ENCODE results near the gene DPCD.
A peak's percentile ranks its signal among the peaks of the same experiment; 100 is the strongest.

Gene DPCD

DNA sequence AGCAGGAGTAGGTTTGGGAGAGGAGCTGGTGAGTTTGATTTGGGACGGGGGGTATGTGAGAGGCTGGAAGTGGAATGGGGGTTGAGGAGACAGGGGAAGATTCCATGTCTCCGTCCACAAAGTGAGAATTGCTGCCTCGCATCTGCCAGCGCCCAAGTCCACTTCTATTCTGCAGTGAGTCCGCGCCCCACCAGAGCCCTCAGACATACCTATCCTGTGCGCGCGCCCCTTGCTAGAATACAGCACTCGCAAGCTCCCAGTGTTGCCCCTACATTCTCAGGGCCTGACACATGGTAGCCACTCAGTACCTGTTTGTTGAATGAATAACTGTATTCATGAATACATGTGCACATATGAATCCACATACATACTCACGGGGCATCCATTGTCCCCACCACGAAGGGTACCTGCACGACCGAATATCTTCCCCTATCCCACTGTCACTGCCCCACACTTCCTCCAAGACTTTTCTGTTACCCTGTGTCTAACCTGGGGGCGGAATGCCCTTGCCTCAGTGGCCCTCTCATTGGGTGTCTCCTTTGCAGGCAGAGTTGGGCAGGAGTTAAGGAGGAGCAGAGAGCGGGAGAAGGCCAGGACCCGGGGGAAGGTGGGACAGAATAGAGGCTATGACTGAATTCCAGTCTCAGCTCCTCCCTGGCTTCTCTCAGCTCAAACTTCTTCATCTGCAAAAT lies 19.9 kb upstream of the DPCD start:
- Histone ChIP-seq H3K9ac (ENCODE audit: insufficient read length, low read depth) (no peak overlapping the region), H3K36me3 (ENCODE audit: insufficient read depth, insufficient read length, low read length) (no peaks in the 10 kb centered on the region), H3K4me1 (ENCODE audit: insufficient read depth, insufficient read length) (no peaks in the 10 kb centered on the region), H3K4me3 (ENCODE audit: insufficient read length, low read depth) (no peak overlapping the region), H3K9me3 (ENCODE audit: insufficient read depth, low read length) (no peaks in the 10 kb centered on the region), H3K27me3 (ENCODE audit: insufficient read depth, insufficient read length) (peaks cover 44% of the 10 kb centered on the region)
- DNase-seq (ENCODE audit: low read depth, low spot score), result no peak
- TF ChIP-seq SUZ12 (IDR thresholded peaks at IDR 0.05; ENCODE audit: extremely low read depth, insufficient read depth, insufficient read length), result no peak
- no peak for TF ChIP-seq YY1 (IDR thresholded peaks at IDR 0.05; ENCODE audit: insufficient read depth, insufficient read length)
- no peak for TF ChIP-seq ZNF274 (IDR thresholded peaks at IDR 0.05; ENCODE audit: low read depth, low read length)

DNA sequence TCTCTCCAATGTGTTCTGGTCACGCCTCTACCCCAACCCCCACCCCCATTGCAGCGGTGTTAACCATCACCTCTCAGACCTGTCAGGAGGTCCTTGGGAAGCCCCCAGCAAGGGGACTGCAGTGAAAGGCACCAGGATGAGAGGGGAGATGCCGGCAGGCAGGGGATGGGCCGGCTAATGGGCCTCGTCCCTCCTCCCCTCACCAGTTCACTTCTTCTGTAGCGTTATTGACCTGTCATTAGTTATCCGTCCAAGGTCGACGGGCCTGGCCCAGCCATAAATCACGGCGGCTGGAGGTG lies 18.8 kb upstream of the DPCD start:
- no peaks in the 10 kb centered on the region for H3K9me3 ChIP-seq (ENCODE audit: insufficient read depth, low read length)
- H3K27me3 ChIP-seq (ENCODE audit: insufficient read depth, insufficient read length), result peaks cover 44% of the 10 kb centered on the region
- peak overlapping the region; percentile 64 for H3K9ac ChIP-seq (ENCODE audit: insufficient read length, low read depth)
- H3K36me3 ChIP-seq (ENCODE audit: insufficient read depth, insufficient read length, low read length), result no peaks in the 10 kb centered on the region
- no peaks in the 10 kb centered on the region for H3K4me1 ChIP-seq (ENCODE audit: insufficient read depth, insufficient read length)
- TF ChIP-seq YY1 (IDR thresholded peaks at IDR 0.05; ENCODE audit: insufficient read depth, insufficient read length) (no peak), ZNF274 (IDR thresholded peaks at IDR 0.05; ENCODE audit: low read depth, low read length) (no peak), SUZ12 (IDR thresholded peaks at IDR 0.05; ENCODE audit: extremely low read depth, insufficient read depth, insufficient read length) (no peak)
- DNase-seq (ENCODE audit: low read depth, low spot score), result no peak
- peak overlapping the region; percentile 65 for H3K4me3 ChIP-seq (ENCODE audit: insufficient read length, low read depth)

DNA sequence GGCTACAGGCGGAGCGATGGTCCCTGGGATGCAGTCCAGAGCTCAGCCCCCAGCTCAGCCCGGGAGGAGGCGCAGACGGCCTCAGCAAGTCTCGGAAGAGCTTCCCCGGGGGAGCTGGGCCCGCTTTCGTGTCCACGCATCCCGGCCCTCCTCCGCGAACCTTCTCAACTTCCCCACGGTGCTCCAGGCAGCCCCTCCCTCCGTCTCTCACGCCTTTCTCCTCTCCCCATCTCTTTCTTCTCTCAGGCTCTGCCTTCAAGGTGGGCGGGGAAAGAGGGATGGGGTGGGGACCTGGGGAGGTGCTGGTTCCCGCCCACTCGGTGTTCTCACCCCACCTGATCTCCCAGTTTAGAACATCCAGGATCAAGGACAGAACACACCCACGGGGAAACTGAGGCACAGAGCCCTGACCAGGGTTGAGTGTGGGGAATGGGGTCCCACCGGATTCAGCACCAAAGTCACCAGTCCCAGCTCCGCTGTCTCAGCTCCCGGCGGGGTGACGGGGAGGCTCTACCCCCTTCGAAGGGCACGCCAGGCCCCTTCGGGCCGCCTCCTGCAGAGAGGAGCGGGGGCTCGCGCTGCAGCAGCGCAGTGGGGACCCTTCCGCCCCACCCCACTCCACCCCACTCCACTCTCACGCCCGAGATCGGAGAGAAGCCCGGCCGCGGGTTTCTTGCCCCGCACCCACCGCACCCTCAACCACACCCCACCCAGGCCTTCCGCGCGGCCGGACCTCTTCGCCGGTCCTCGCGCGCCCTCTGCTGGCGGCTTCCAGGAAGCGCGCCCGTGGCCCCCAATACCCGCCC lies 18.3 kb upstream of the DPCD start:
- DNase-seq (ENCODE audit: low read depth, low spot score), result no peak
- Histone ChIP-seq H3K9ac (ENCODE audit: insufficient read length, low read depth) (peak overlapping the region; percentile 64), H3K9me3 (ENCODE audit: insufficient read depth, low read length) (no peaks in the 10 kb centered on the region), H3K27me3 (ENCODE audit: insufficient read depth, insufficient read length) (peaks cover 44% of the 10 kb centered on the region), H3K4me1 (ENCODE audit: insufficient read depth, insufficient read length) (no peaks in the 10 kb centered on the region), H3K36me3 (ENCODE audit: insufficient read depth, insufficient read length, low read length) (no peaks in the 10 kb centered on the region), H3K4me3 (ENCODE audit: insufficient read length, low read depth) (peak overlapping the region; percentile 65)
- TF ChIP-seq ZNF274 (IDR thresholded peaks at IDR 0.05; ENCODE audit: low read depth, low read length) (no peak), YY1 (IDR thresholded peaks at IDR 0.05; ENCODE audit: insufficient read depth, insufficient read length) (no peak), SUZ12 (IDR thresholded peaks at IDR 0.05; ENCODE audit: extremely low read depth, insufficient read depth, insufficient read length) (no peak)

DNA sequence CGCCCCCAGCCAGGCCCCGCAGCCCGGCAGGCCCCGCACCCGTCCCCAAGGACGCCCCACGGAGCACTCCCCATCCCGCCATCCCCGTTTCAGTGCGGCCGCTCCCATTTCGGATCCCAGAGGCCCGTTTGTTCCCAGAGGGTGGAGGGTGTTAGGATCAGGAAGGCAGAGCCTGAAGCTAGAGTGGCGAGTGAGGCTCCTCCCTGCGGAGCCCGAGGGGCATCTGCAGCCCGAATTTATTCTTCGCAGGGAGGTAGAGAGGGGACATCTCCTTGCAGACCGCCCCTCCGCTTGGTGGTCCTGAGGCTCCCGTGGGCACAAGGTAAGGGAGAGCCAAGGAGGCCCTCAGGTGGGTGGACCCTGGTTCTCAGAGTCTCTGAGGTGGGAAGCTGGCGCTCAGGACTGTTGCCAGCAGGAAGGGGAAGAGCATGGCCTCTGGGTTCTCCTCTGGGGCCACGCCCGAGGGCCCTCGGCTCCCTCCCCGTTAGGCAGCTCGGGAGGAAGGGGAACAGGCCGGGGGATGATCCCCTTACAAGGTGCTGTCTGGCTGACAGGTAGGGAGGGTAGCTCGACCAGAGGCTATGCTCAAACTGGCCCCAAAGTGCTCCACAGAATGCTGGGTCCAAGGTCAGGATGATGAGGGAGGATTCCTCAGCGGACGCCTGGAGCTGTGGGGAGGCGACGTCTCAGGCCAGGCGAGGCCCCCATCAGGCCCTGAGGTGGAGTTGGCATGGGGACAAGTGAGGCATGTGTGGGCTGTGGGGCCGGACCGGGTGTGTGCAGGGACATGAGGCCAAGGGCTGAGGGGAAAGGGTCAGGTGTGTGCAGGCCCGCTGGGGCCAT lies 17.5 kb upstream of the DPCD start:
- TF ChIP-seq SUZ12 (IDR thresholded peaks at IDR 0.05; ENCODE audit: extremely low read depth, insufficient read depth, insufficient read length) (no peak), ZNF274 (IDR thresholded peaks at IDR 0.05; ENCODE audit: low read depth, low read length) (no peak), YY1 (IDR thresholded peaks at IDR 0.05; ENCODE audit: insufficient read depth, insufficient read length) (no peak)
- Histone ChIP-seq H3K4me3 (ENCODE audit: insufficient read length, low read depth) (peak overlapping the region; percentile 47), H3K9ac (ENCODE audit: insufficient read length, low read depth) (peak overlapping the region; percentile 79), H3K9me3 (ENCODE audit: insufficient read depth, low read length) (no peaks in the 10 kb centered on the region), H3K27me3 (ENCODE audit: insufficient read depth, insufficient read length) (peaks cover 44% of the 10 kb centered on the region), H3K36me3 (ENCODE audit: insufficient read depth, insufficient read length, low read length) (no peaks in the 10 kb centered on the region), H3K4me1 (ENCODE audit: insufficient read depth, insufficient read length) (no peaks in the 10 kb centered on the region)
- no peak for DNase-seq (ENCODE audit: low read depth, low spot score)

DNA sequence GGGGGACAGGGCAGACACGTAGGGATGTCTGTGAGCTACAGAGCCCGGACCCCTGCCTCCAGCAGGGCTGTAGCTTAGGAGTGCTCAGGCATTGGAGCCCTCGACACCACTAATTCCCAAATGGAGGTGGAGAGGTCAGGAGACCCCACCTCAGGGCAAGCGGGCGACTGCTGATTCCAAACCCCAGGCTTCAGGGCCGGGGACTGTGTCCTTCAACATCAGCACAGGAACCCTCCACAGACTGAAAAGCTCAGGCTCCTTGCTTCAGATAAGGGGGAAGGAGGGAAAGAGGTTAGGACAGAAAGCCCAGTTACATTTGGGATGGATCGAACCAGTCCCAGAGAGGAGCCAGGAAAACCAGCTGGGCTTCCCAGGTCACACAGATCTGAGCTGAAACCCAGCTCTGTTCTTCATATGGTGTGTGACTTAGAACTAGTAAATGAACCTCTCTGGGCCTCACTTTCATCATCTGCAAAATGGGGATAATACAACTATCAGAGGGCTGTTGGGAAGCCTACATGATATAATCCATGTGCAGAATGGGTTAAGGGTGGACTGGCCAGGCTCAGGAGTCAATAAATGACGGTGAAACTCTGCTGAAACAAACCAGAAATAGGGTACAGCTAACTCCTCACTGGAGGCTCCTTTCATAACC lies 16.7 kb upstream of the DPCD start:
- peak overlapping the region; percentile 79 for H3K9ac ChIP-seq (ENCODE audit: insufficient read length, low read depth)
- H3K36me3 ChIP-seq (ENCODE audit: insufficient read depth, insufficient read length, low read length), result no peaks in the 10 kb centered on the region
- H3K4me3 ChIP-seq (ENCODE audit: insufficient read length, low read depth), result no peak overlapping the region
- no peak for DNase-seq (ENCODE audit: low read depth, low spot score)
- no peak for TF ChIP-seq YY1 (IDR thresholded peaks at IDR 0.05; ENCODE audit: insufficient read depth, insufficient read length)
- no peak for TF ChIP-seq SUZ12 (IDR thresholded peaks at IDR 0.05; ENCODE audit: extremely low read depth, insufficient read depth, insufficient read length)
- TF ChIP-seq ZNF274 (IDR thresholded peaks at IDR 0.05; ENCODE audit: low read depth, low read length), result no peak
- H3K9me3 ChIP-seq (ENCODE audit: insufficient read depth, low read length), result no peaks in the 10 kb centered on the region
- no peaks in the 10 kb centered on the region for H3K4me1 ChIP-seq (ENCODE audit: insufficient read depth, insufficient read length)
- H3K27me3 ChIP-seq (ENCODE audit: insufficient read depth, insufficient read length), result peaks cover 44% of the 10 kb centered on the region

DNA sequence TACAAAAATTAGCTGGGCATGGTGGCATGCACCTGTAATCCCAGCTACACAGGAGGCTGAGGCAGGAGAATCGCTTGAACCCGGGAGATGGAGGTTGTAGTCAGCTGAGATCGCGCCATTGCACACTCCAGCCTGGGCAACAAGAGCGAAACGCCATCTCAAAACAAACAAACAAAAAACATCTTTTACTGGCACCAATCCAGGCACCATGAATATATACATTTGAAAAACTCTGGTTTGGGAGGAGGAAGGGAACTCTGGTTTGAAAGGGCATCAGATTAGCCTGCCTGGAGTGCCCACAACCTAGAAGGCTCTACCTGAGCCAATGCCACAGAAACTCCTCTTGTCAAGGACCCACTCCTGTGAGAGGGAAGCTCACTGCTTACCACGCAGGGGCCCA lies 16.0 kb upstream of the DPCD start:
- Histone ChIP-seq H3K36me3 (ENCODE audit: insufficient read depth, insufficient read length, low read length) (peaks cover 6% of the 10 kb centered on the region), H3K9ac (ENCODE audit: insufficient read length, low read depth) (no peak overlapping the region), H3K9me3 (ENCODE audit: insufficient read depth, low read length) (no peaks in the 10 kb centered on the region), H3K4me1 (ENCODE audit: insufficient read depth, insufficient read length) (no peaks in the 10 kb centered on the region), H3K27me3 (ENCODE audit: insufficient read depth, insufficient read length) (peaks cover 43% of the 10 kb centered on the region), H3K4me3 (ENCODE audit: insufficient read length, low read depth) (no peak overlapping the region)
- TF ChIP-seq SUZ12 (IDR thresholded peaks at IDR 0.05; ENCODE audit: extremely low read depth, insufficient read depth, insufficient read length), result no peak
- TF ChIP-seq ZNF274 (IDR thresholded peaks at IDR 0.05; ENCODE audit: low read depth, low read length), result no peak
- no peak for TF ChIP-seq YY1 (IDR thresholded peaks at IDR 0.05; ENCODE audit: insufficient read depth, insufficient read length)
- DNase-seq (ENCODE audit: low read depth, low spot score), result no peak

All from NT2/D1 (cell line).